ENCODE measurements around the gene RPS19BP1.

The RPS19BP1 gene

DNA sequence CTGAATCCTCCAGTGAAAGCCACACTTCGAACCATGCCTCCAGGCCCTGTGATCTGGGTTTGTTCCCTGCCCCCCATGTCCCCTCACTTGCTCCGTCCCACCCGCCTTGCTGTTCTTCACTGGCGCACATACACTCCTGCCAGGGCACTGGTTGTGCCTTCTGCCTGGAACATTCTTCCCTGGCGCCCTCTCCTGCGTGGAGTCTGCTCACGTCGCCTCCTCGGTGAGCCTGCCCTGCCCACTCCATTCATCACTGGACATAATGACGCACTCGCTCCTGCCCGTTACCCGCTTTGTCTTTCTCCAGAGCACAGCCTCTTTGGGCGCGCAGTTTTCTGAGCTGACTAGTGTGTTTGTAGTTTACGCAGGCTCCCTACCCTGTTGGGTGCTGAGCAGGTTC, 51.5 kb downstream of the RPS19BP1 start:
- Histone ChIP-seq H3K27ac (ENCODE audit: low read depth, low read length) (no peak overlapping the region), H3K4me2 (ENCODE audit: low read length) (no peak overlapping the region), H3K36me3 (ENCODE audit: control insufficient read depth, low read length) (peaks cover 51% of the 10 kb centered on the region), H3K4me1 (ENCODE audit: control insufficient read depth, low read length) (no peaks in the 10 kb centered on the region), H3K4me3 (ENCODE audit: low read length) (no peak overlapping the region), H3K27me3 (ENCODE audit: control insufficient read depth, low read length) (no peaks in the 10 kb centered on the region), H3K9me3 (ENCODE audit: control insufficient read depth, insufficient read depth, low read length) (no peaks in the 10 kb centered on the region), H3K9me2 (replicated peaks; ENCODE audit: control insufficient read depth, low read length) (no peaks in the 10 kb centered on the region), H3F3A (ENCODE audit: control insufficient read depth, insufficient read depth) (no peaks in the 10 kb centered on the region), H4K20me1 (ENCODE audit: control insufficient read depth, insufficient read depth, low read depth, low read length) (no peaks in the 10 kb centered on the region), H3K79me2 (ENCODE audit: control insufficient read depth, low read length) (peaks cover 56% of the 10 kb centered on the region)
- TF ChIP-seq, protein P1, sequence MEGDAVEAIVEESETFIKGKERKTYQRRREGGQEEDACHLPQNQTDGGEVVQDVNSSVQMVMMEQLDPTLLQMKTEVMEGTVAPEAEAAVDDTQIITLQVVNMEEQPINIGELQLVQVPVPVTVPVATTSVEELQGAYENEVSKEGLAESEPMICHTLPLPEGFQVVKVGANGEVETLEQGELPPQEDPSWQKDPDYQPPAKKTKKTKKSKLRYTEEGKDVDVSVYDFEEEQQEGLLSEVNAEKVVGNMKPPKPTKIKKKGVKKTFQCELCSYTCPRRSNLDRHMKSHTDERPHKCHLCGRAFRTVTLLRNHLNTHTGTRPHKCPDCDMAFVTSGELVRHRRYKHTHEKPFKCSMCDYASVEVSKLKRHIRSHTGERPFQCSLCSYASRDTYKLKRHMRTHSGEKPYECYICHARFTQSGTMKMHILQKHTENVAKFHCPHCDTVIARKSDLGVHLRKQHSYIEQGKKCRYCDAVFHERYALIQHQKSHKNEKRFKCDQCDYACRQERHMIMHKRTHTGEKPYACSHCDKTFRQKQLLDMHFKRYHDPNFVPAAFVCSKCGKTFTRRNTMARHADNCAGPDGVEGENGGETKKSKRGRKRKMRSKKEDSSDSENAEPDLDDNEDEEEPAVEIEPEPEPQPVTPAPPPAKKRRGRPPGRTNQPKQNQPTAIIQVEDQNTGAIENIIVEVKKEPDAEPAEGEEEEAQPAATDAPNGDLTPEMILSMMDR (IDR thresholded peaks at IDR 0.05; ENCODE audit: low read depth, low read length, poor library complexity, severe bottlenecking) = no peak
- TF ChIP-seq EZH2phosphoT487 (IDR thresholded peaks at IDR 0.05; ENCODE audit: borderline replicate concordance, low read length) = no peak

DNA sequence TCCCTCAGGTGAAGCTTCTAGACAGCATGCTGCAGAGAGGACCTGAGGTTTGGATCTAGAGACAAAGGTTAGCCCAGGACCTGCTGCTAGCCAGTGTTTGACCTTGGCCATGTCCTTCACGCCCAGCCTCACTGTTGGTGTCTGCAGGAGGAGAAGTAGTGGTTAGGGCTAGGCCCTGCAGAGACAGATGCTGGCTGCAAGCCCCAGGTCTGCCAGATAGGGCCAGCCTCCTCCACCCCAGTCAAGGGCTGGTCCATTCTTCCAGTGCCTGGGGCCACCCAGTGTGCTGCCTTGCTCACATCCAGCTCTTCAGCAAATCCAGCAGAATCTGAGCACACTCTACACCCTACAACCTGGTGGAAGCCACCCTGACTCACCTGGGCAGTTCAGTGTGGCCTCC, 52.0 kb downstream of the RPS19BP1 start:
- TF ChIP-seq, protein P1 (IDR thresholded peaks at IDR 0.05; ENCODE audit: low read depth, low read length, poor library complexity, severe bottlenecking) = no peak
- no peak for TF ChIP-seq EZH2phosphoT487 (IDR thresholded peaks at IDR 0.05; ENCODE audit: borderline replicate concordance, low read length)
- Histone ChIP-seq H3K4me2 (ENCODE audit: low read length) (no peak overlapping the region), H3F3A (ENCODE audit: control insufficient read depth, insufficient read depth) (no peaks in the 10 kb centered on the region), H4K20me1 (ENCODE audit: control insufficient read depth, insufficient read depth, low read depth, low read length) (peaks cover under 1% of the 10 kb centered on the region; the same call in 1 of the 2 replicates), H3K79me2 (ENCODE audit: control insufficient read depth, low read length) (peaks cover 61% of the 10 kb centered on the region), H3K9me3 (ENCODE audit: control insufficient read depth, insufficient read depth, low read length) (no peaks in the 10 kb centered on the region), H3K27me3 (ENCODE audit: control insufficient read depth, low read length) (no peaks in the 10 kb centered on the region), H3K27ac (ENCODE audit: low read depth, low read length) (no peak overlapping the region), H3K9me2 (replicated peaks; ENCODE audit: control insufficient read depth, low read length) (no peaks in the 10 kb centered on the region), H3K4me1 (ENCODE audit: control insufficient read depth, low read length) (no peaks in the 10 kb centered on the region), H3K4me3 (ENCODE audit: low read length) (no peak overlapping the region), H3K36me3 (ENCODE audit: control insufficient read depth, low read length) (peaks cover 54% of the 10 kb centered on the region)

DNA sequence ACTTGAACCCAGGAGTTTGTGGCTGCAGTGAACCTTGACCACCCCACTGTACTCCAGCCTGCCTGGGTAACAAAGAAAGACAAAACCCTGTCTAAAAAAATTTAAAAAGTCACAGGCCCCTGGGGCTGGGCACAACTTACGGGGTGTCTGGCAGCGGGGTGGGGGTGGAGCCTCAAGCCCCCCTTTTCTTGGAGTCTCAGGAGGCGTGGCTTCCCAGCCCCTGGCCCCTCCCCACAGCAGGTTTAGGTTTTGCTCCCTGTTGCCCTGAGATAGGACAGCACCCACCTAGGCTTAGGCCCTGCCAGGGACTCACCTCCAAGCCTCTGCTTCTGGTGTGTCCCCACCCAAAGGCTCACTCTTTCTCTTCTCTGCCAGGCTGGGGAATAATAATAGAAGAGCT, 53.3 kb downstream of the RPS19BP1 start:
- H3K9me2 ChIP-seq (replicated peaks; ENCODE audit: control insufficient read depth, low read length) = no peaks in the 10 kb centered on the region
- peaks cover 70% of the 10 kb centered on the region for H3K79me2 ChIP-seq (ENCODE audit: control insufficient read depth, low read length)
- H3K9me3 ChIP-seq (ENCODE audit: control insufficient read depth, insufficient read depth, low read length) = no peaks in the 10 kb centered on the region
- H3K4me3 ChIP-seq (ENCODE audit: low read length) = no peak overlapping the region
- H3K27ac ChIP-seq (ENCODE audit: low read depth, low read length) = no peak overlapping the region
- H3K4me1 ChIP-seq (ENCODE audit: control insufficient read depth, low read length) = peaks cover 5% of the 10 kb centered on the region
- TF ChIP-seq, protein P1 (IDR thresholded peaks at IDR 0.05; ENCODE audit: low read depth, low read length, poor library complexity, severe bottlenecking) = no peak
- no peak for TF ChIP-seq EZH2phosphoT487 (IDR thresholded peaks at IDR 0.05; ENCODE audit: borderline replicate concordance, low read length)
- peaks cover 54% of the 10 kb centered on the region for H3K36me3 ChIP-seq (ENCODE audit: control insufficient read depth, low read length)
- no peaks in the 10 kb centered on the region for H3F3A ChIP-seq (ENCODE audit: control insufficient read depth, insufficient read depth)
- peaks cover 3% of the 10 kb centered on the region; the same call in 1 of the 2 replicates for H4K20me1 ChIP-seq (ENCODE audit: control insufficient read depth, insufficient read depth, low read depth, low read length)
- H3K4me2 ChIP-seq (ENCODE audit: low read length) = no peak overlapping the region
- no peaks in the 10 kb centered on the region for H3K27me3 ChIP-seq (ENCODE audit: control insufficient read depth, low read length)

All from DOHH2 (cell line).